ENCODE results near the gene PHLDB1. TPM values are rescaled to one million over a fixed set of nuclear protein-coding genes. Genes with fewer than 3 reads are reported as not detected.

PHLDB1 gene
- polyA plus RNA-seq, 1 of the 3 experiments (the other 2 are of a cell fraction) = 89.4 TPM

- no peak for TF ChIP-seq NRF1 (IDR thresholded peaks at IDR 0.05; ENCODE audit: low read depth, low read length)
- TF ChIP-seq FOSL2 (IDR thresholded peaks at IDR 0.05; ENCODE audit: borderline replicate concordance, low read depth) = no peak
- TF ChIP-seq CHD2 (IDR thresholded peaks at IDR 0.05; ENCODE audit: low read length, partially characterized antibody) = no peak
- no peak for TF ChIP-seq USF1 (IDR thresholded peaks at IDR 0.05; ENCODE audit: borderline replicate concordance, low read depth)
- no peak for TF ChIP-seq SIN3A (IDR thresholded peaks at IDR 0.05; ENCODE audit: borderline replicate concordance, low read depth, low read length)
Observed at GRCh38 chr11:118640332-118641154, 33.1 kb downstream of the PHLDB1 start (continued).

- ChIA-PET POLR2A (interaction anchor here (1.1 kb wide), 1 partner anchor 50 kb away, joined by 3 read pairs; no protein-coding TSS in a partner anchor), CTCF (interaction anchor here (1.2 to 6.3 kb wide), 9 partner anchors 9 to 49 kb away, joined by 3 to 44 read pairs (median 7); partner anchors contain the start of gene PHLDB1)
- peaks cover 30% of the 10 kb centered on the region; the same call in 1 of the 2 replicates for H4K20me1 ChIP-seq (ENCODE audit: insufficient read depth)
- H3K4me2 ChIP-seq = no peak overlapping the region
- DNase-seq = peak; percentile 54
- H3K36me3 ChIP-seq (replicated peaks in 1 of 2; ENCODE audit: control insufficient read depth in 1 of 2, insufficient read depth in 2 of 2, low read length in 1 of 2) = peaks cover 66 to 87% of the 10 kb centered on the region in 2 experiments
- no peak overlapping the region for H2AFZ ChIP-seq (ENCODE audit: low read depth)
- no peaks in the 10 kb centered on the region for H3K9me2 ChIP-seq
- H3K9ac ChIP-seq = no peak overlapping the region
- H3K4me1 ChIP-seq (ENCODE audit: control insufficient read depth in 1 of 2, insufficient read depth in 2 of 2, low read depth in 1 of 2, low read length in 1 of 2) = peaks cover 0 to 36% of the 10 kb centered on the region in 2 experiments; a peak in 2 of 4 replicates
- peak overlapping the region in 1 of 2 experiments; percentile 77; a peak in 2 of 4 replicates for H3K27ac ChIP-seq (ENCODE audit: low read depth in 2 of 2, low read length in 1 of 2)
- TF ChIP-seq PBX3 (IDR thresholded peaks at IDR 0.05) (no peak), RAD21 (IDR thresholded peaks at IDR 0.05; ENCODE audit: low read length) (no peak), SMC3 (IDR thresholded peaks at IDR 0.05; ENCODE audit: low read depth, low read length) (no peak), CHD2 (IDR thresholded peaks at IDR 0.05; ENCODE audit: low read length, partially characterized antibody) (no peak), RFX5 (IDR thresholded peaks at IDR 0.05; ENCODE audit: low read length) (no peak), MXI1 (IDR thresholded peaks at IDR 0.05; ENCODE audit: low read depth, low read length) (peak; percentile 58), EP300 (IDR thresholded peaks at IDR 0.05; ENCODE audit: borderline replicate concordance in 1 of 2, low read depth in 1 of 2, low read length in 1 of 2) (no peak)
- 90% methylated on average over 11 of the region's 11 CpGs for WGBS (ENCODE audit: low lambda C conversion rate)
- H3K4me3 ChIP-seq (ENCODE audit: low read depth in 2 of 2, low read length in 1 of 2) = no peak overlapping the region
- no peaks in the 10 kb centered on the region for H3K9me3 ChIP-seq
- no peaks in the 10 kb centered on the region for H3K27me3 ChIP-seq (ENCODE audit: insufficient read depth)
- H3K79me2 ChIP-seq (ENCODE audit: insufficient read depth) = peaks cover 32% of the 10 kb centered on the region; the same call in 1 of the 2 replicates
- peaks cover 4% of the 10 kb centered on the region for H3F3A ChIP-seq (replicated peaks; ENCODE audit: insufficient read depth)
Observed at GRCh38 chr11:118641397-118642019, 34.1 kb downstream of the PHLDB1 start.

Measured in SK-N-SH (cell line).